EL (cell line): ENCODE results near the gene RIMKLB.
A peak's percentile ranks its signal among the peaks of the same experiment; 100 is the strongest.

ENCODE experiments used
- DNase-seq: peaks from one replicate; pipeline ENCODE4 v3.0.0-alpha.2; 2016

Gene RIMKLB, protein sequence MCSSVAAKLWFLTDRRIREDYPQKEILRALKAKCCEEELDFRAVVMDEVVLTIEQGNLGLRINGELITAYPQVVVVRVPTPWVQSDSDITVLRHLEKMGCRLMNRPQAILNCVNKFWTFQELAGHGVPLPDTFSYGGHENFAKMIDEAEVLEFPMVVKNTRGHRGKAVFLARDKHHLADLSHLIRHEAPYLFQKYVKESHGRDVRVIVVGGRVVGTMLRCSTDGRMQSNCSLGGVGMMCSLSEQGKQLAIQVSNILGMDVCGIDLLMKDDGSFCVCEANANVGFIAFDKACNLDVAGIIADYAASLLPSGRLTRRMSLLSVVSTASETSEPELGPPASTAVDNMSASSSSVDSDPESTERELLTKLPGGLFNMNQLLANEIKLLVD

DNA sequence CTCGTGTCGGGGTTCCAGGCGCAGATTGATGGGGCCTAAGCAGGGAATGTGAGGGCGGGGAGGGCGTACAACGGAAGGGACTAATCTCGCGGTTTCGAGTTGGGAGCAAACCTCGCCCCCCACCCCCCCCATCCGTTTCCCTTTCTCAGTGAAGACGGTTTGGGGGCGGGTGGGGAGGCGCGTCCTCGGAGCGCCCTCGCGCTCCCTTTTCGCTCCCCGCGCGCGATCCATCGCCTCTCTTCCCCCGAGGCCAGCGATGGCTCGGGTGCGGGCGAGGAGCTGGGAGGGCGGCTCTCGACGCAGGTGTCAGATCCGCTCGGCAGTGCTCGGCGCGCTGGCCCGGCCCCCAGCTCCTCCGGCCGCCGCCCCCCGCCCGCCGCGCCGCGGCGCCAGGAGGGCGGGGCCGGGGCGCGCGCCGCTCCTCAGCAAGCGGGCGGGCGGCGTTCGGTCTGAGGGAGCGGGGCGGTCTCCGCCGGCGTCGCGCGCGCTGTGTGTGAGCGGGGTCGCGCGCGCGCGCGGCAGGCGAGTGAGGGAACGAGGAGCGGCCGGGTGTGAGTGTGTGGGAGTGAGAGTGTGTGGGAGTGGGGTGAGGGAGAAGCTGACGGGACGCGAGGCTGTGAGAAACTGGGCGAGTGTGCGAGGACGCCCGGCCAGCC, at the start of gene RIMKLB:
Gene RIMKLB (plus strand): TSS at position 516 of the 656 bp plus-strand sequence. CDS start 15,876 bp downstream, outside the sequence.
- DNase-seq: peak; percentile 76

DNA sequence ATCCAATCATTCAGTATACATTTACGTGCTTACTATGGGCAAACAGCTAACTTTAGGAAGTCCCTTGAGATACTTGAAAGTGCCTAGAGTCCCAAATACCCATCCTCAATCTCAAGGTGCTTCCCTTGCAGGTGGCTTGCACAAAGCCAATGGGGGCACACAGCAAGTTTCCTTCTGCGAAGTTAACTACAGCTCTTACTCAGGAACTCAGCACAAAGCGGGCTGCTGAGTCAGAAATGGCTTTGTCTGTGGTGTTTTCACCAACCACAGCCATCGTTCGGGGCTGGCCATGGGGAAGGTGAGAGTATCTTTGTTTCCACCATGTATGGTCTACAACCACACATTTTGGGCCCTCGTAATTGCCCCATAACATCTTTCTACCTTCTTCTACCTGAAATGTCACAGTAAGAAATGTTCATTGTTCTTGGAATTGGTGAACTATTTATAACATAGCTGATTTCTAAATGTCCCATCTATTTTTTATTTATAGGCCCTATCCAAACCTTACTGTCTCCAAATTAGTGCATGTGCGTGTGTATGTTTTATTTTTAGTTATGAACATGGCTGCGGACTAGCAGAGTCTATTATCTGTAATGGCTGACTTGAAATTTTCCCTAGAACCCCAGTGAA, 49.1 kb upstream of the RIMKLB start:
- no peak for DNase-seq

DNA sequence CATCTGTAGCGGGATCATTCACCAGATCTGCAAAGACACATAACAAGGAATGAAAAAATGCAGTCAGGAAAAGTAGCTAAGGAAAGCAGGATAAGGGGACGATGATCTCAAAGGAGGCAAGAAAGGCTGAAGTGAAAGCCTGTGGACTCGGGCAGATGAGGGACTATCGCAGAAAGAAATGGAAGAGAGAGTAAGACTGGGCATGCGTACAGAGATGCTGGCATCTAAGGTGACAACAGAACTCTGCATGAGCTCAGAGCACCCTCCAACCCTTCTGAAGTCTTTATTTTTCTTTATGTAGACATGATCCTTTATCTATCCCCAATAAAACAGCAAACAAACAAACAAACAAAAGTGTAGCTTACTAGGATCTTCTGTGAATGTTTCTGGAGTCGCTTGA, 42.4 kb upstream of the RIMKLB start:
- no peak for DNase-seq

DNA sequence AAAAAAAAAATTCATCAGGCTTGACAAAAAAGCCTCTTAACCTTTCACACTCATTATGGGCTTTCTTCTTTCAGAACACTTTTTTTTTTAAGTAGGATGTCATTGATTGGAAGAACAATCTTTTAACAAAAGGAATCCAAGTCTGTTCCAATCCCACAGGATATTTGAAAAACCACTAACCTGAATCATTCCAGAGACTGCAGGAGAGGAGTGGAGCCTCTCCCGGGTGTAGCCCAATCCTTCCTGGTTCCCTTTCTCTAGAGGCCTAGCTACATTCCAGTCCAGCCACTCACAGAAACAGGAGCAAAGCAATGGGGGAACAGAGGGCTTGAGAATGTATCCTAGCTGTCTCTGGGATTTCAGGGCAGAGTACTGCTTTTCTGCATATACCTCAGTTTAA, 39.4 kb upstream of the RIMKLB start:
- DNase-seq: peak; percentile 58

DNA sequence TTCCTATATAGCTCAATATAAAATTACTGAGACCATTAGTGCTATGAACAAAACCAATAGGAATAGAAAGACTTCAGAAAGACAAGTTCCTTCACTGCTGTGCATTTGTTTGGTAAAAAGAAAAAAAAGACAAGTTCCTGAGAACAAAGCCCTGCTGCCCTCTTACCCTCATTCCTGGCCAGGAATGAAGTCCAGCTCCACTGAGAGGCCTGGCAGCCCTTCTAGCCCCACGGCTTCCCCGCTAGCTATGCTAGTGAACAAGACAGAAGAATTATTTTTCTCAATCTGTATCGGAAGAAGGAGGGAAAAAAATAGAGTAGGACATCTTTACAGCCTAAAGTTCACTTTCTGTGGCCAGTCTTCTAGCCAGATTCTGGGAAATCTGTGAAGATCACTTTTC, 36.8 kb upstream of the RIMKLB start:
- no peak for DNase-seq

DNA sequence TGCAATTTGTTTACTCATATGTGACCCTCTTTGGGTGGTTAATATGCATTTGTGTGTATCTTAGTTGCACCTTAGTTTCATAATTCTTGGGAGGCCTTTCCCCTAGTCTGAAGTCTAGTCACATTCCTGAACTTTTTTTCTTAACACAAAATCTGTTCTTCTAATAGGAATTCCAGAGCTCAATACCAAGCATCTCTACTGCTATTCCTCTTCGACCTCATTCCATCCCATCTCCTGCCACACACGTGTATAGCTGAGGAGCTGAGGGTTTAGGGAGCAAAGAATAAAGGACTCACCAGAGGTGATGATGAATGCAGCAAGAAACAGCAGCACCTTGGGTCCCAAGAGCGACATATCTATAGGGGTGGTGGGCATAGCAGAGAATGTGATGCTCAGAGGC, 36.0 kb upstream of the RIMKLB start:
- no peak for DNase-seq

DNA sequence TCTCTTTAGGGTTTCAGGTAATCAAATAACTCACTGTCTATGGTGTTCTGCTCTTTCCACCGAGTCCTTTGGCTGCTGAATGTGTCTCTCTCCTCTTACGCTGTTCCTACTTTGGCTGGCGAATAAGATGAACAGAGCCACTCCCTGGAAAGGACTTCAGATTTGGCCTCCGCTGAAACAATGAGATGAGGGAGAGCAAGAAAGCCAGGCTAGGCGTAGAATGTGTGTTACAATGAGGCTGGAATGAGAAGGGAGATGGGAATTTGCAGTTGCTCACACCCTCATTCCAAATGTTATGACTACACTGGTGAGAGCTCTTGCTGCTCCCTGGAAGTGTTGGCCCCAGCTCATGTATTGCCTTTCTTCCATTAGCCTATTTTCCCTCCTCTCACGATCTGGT, 35.2 kb upstream of the RIMKLB start, which contains the start of gene MFAP5:
Gene MFAP5 (minus strand): TSS at position 234 of the 400 bp plus-strand sequence. CDS start 722 bp downstream, outside the sequence.
- peak; percentile 18 for DNase-seq

DNA sequence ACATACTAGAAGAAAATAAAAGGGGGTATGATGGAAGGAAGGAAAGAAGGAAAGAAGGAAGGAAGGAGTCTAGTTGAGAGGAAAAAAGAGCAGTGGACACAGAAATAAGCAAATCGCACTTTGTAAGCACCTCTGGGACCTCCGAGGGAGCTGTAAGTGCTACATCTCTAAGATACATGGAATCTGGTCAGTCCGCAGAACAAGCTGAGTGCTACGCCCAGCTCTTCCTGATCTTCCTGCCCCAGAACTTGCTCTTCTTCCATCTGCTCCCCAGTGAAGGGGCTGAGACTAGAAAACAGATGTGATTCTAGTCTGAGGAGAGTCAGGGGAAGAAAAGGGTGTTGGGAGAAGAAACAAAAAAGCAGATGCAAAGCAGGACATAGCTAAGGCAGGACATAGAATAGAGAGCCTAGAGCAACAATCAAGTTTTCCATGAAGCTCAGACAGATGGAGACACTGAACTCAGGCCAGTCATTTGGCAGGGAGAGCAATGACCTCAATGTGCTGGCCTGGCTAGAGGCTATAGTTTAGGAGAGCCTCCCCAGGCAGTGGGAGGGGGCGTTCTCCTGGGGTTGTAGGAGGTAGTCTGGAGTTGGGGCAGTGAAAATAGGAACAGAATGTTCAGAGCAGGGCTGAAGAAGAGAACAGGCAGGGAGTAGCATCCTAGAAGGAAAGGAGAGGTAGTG, 33.4 kb upstream of the RIMKLB start:
- no peak for DNase-seq

DNA sequence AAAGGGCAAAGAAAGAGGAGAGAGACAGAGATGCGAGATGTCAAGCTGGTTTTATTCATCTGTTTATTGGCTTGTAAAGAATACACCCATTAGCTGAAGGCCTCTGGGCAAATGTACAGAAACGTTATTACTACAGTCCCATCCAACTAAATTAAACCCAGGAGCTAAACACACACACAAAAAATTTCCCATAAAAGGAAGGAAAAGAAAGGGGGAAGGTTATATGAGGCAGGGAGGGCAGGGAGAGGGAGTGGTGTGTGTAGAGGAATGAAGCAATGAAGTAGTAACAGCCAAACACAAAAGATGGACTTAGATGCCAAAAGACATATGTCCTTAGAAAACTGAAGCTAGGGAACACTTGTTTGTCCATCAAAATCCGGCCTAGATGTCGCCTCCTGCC, 32.0 kb upstream of the RIMKLB start:
- DNase-seq: no peak

DNA sequence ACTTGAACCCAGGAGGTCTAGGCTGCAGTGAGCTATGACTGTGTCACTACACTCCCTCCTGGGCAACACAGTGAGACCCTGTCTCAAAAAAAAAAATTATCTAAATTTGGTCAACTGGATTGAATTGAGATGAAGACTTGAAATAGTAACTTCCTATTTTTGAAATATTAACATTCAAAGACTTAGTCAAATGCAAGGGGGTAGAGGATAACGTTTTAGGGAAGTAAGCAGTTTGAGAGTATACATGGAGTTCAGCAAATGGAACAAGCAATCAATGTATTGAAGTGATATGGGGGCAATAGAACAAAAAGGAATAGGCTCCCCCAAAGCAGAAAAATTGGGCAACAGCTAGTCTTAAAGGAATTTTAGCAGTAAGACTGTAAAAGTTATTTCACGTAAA, 30.5 kb upstream of the RIMKLB start:
- DNase-seq: no peak

DNA sequence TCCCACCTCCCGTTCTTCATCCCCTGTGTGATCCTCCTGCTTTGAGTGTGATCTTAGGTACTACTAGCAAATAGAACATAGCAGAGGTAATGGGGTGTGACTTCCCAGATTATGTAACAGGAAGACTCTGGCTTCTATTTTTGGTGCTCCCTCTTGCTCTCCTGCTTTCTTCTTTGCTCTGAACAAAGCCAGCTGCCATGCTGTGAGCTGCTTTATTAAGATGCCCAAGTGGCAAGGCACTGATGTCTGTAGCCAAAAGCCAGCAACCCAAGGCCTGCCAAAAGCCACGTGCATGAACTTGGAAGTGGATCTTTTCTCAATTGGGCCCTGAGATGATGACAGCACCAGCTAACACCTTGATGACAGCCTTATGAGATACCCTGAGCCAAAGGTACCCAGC, 29.4 kb upstream of the RIMKLB start:
- DNase-seq: no peak

DNA sequence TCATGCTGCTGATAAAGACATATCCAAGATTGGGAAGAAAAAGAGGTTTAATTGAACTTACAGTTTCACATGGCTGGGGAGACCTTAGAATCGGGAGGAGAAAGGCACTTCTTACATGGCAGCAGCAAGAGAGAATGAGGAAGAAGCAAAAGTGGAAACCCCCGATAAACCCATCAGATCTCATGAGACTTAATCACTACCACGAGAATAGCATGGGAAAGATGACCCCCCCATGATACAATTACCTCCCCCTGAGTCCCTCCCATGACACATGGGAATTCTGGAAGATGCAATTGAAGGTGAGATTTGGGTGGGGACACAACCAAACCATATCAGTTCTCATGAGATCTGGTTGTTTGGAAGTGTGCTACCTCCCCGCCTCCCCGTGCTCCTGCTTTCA, 25.4 kb upstream of the RIMKLB start:
- DNase-seq: no peak

DNA sequence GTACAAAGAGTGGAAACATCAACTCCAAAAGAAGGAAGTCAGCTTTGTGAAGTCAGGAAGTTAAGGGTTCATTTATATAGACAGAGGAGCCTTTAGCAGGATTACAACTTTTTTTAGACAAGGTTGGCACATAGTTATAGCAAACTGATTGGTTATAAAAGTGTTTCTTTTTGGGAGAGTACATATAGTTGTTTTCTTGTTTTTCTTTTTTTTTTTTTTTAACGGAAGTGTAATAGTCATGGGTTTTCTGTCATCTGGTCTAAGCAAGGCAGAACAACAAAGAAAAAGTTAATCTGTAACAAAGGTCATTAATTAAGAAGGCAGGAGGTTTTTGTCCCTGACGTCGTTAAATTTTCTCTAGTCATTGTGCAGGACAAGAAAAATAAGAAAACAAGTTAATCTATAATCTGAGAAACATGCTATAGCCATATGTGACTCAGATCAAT, 22.2 kb upstream of the RIMKLB start:
- no peak for DNase-seq

DNA sequence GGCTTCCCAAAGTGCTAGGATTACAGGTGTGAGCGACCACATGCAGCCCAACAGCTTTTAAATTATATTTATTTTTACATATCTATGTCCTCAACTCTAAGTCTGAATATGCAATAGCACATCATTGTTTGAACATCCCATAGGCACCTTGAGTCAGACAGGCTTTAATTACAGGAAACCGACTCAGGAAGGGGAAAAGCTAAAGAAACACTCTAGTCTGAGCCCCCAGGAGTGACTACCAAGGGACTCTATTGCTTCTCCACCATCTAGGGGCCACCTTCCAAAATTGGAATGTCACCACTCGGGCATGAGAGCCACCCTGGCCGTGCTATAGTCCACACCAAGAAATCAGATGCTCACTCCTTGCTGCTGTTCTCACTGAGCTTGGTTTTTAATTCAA, 21.1 kb upstream of the RIMKLB start:
- DNase-seq: no peak

DNA sequence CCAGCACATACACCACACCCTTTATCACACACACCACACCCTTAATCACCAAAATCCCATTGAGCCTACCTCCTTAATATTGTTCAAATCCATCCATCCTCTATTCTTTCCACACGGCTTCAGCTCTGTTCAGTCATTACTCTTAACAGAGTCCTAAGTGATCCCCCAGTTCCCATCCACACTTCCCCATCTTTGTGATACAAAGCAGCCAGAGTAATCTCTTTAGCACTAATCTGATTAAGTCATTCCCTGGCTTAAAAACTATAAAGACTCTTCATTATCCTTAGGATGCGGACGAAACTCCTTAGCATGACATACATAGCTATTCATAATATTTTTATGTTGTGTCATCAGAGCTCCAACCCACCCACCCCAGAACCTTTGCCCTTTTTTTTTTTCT, 20.4 kb upstream of the RIMKLB start:
- DNase-seq: no peak

DNA sequence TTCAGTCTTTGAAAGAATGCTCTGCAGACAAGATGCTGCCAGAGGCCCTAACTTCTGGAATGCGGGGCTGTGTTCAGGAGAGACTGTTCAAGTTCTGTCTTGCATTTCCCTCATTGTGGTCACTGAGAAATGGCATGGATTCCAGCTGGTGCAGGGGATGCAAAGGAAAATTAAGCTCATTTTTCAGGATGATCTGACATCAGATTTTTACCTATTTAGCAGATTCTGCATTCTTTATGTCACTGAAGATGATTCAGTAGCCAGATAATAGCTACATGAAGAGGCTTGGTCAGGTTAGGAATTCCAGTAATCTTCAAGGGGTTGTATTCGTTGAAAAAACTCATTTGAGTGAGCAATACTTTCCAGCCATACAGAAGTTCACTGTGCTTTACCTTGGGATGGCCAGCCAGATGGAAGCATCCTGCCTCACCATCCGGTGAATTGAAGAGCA, 19.1 kb upstream of the RIMKLB start:
- no peak for DNase-seq

DNA sequence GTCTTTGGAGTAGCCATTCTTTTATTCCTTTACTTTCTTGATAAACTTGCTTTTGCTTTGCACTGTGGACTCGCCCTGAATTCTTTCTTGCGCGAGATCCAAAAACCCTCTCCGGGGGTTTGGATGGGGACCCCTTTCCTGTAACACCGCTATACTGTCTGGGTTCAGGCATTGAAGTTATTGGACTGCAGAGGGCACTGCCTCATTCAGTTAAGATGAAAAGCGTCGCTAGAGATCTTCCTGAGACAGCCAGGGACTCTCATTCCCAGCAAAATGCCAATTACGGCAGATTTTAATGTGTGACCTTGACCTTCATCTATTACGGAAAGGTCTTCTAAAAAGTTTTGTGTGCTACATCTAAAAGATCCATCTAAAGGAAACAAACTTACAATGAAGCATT, 17.3 kb upstream of the RIMKLB start:
- no peak for DNase-seq

DNA sequence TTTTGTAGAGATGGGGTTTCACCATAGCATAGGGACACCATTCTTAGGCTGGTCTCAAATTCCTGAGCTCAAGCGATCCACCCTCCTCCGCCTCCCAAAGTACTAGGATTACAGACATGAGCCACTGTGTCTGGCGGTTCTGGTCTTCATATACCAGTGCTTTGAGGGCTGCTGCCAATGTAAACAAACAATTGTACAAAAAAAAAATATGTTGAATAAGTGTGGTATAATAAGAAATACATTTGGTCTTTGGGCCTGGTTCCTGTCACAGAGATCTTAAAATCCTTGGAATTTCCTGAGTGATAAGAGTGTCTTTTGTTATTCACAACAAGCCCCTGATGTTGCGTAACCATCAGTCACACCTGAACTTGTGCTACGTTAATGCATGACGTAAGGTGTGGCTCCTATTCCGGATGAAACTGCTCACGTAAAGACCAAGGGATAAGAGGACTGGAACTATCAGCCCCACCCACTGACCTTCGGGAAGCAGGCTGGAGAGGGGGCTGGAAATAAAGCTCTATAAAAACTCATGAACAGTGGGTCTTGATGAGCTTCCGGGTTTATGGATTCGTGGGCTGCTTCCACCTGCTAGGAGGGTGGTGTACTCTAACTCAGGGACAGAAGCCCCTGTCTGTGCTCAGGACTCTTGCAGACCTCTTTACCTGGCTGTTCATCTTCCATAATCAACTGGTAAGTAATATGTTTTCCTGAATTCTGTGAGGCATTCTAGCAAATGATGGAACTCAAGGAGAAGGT, 16.5 kb upstream of the RIMKLB start:
- peak; percentile 29 for DNase-seq

DNA sequence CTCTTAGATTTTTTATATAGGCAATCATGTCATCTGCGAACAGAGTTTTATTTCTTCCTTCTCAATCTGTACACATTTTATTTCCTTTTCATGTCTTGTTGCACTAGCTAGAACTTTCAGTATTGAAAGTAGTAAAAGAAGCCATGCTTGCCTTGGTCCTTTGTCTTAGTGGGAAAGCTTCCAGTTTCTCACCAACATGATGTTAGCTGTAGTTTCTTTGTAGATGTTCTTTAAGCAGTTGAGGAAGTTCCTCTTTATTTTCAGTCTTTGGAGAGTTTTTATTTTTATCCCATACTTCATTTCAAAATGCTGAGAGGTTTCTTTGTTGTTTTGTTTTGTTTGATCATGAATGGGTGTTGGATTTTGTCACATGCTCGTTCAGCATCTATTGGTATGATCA, 12.7 kb upstream of the RIMKLB start:
- no peak for DNase-seq

DNA sequence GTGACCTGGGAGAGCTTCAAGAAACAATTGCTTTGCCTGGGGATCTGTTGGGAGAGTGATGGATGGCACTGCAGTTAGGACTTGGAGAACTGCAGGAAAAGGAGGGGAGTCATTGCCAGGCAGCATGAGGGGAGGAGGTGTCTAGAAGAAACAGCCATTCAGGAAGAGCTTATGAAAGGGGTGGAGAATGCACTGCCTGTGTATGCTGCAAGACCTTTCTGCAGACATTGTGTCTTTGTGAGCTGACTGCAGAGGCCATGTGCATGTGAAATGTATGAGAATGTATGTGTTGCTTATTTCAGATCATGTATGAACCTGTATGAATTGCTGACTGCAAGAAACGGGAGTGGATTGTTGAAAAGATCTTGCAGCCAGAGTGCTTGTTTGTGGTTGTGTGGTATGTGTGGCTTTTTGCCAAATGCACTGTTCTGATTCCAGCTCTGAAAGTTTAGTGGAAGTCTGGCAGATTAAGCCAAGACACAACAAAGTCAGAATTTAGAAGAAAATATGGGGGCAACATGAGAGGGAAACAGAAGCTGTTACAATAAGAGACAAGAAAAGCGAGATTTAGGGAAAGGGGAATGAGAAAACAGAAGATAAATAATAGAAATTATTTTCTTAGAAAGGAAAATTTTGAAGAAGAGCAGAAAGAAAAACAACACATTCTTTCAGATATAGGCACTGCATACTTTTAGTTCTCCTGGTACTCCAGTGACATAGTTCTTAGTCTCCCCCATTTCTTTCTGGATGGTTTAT, 9.8 kb upstream of the RIMKLB start:
- peak; percentile 62 for DNase-seq

DNA sequence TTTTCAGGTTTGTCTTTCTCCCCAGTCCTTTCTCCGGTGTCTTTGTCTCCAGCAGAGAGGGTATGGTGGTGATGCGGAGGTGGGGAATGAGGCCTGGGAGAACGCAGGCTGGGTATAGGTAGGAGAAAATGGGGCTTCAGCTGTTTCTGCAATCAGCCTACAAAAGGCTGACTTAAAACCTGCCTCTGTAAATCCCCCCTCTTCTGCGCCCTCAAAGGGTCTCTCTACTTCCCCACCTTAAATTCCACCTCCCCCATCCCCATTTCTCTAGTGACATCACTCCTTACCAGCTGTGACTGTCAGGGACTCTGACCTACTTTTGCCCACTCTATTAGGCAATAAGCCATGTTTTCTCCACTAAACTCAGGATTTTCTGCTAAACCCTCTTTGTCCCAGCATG, 8.1 kb upstream of the RIMKLB start:
- DNase-seq: no peak

DNA sequence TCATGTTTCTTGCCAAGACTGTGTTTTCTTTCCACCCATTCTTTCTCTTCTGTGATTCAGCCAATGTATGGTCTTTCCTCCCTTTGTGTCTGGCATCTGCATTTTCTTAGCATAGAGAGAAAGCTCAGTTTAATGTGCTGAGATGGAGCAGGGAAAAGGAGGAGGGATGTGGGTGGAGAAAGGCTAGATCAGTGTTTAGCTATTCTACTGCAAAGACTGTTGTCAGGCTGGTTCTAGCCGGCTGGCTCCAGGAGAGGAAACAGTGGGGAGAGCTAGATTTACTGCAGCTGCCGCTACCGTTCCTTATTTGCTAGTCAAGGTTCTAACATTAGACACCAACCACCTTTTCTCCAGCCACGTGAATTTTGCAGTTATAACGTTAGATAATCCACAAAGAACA, 5.2 kb upstream of the RIMKLB start:
- DNase-seq: no peak
